ENCODE results near the gene ABHD14A. TPM values are rescaled to one million over a fixed set of nuclear protein-coding genes. Genes with fewer than 3 reads are reported as not detected.
A peak's percentile ranks its signal among the peaks of the same experiment; 100 is the strongest.
"Not testable (repeated sequence)": the region's sequence is repeated elsewhere in the genome, so short reads cannot be mapped to it uniquely, and the experiment has no call there.

ABHD14A gene
- total RNA-seq (2021) = 3.7 and 5.6 TPM in 2 replicates
- Bru-seq, nascent RNA = percentile 24 among the genes with signal in this experiment
- BruChase-seq, experiment 1, labeled RNA remaining after a 2-hour chase = percentile 36 among the genes with signal in this experiment
- percentile 57 among the genes with signal in this experiment for BruChase-seq, experiment 2, labeled RNA remaining after a 6-hour chase
- long read RNA-seq, transcript ABHD14A-201 (5 exons, 1,062 nt) = major isoform, 9 of 12 reads
- long read RNA-seq, partial matches to known transcripts = 1 of 12 reads
- long read RNA-seq, other reads (novel, unspliced or antisense) = 2 of 12 reads

- no peaks in the 10 kb centered on the region for H3K27me3 ChIP-seq (replicated peaks; ENCODE audit: insufficient read depth, low read depth, low read length, poor library complexity)
- intact Hi-C loops (cut with micrococcal nuclease; ENCODE audit: unreplicated experiment) = loop anchor here (2.0 kb wide), 1 partner anchor 32 kb away; the partner anchor contains the start of gene PARP3
- no peaks in the 10 kb centered on the region for H3K9me3 ChIP-seq (ENCODE audit: low read depth, low read length, poor library complexity, severe bottlenecking)
- no TSS peak for BruUV-seq (replicated peaks)
- DNase-seq (ENCODE audit: low spot score) = peak; percentile 55
- H3K4me1 ChIP-seq (ENCODE audit: insufficient read depth, low read length, poor library complexity, severe bottlenecking) = peaks cover 8% of the 10 kb centered on the region
- H3K36me3 ChIP-seq (ENCODE audit: insufficient read depth, low read length, poor library complexity, severe bottlenecking) = no peaks in the 10 kb centered on the region
- ChIA-PET CTCF (no interaction called here), POLR2A (ENCODE audit: low non-redundant PET) (no interaction called here)
- H3K4me3 ChIP-seq (ENCODE audit: low read depth, low read length, poor library complexity, severe bottlenecking) = peak within 1 kb of the TSS; percentile 63
- no peak within 1 kb of the TSS for H3K27ac ChIP-seq (ENCODE audit: low read depth, low read length, poor library complexity, severe bottlenecking)
- TF ChIP-seq, protein P1, sequence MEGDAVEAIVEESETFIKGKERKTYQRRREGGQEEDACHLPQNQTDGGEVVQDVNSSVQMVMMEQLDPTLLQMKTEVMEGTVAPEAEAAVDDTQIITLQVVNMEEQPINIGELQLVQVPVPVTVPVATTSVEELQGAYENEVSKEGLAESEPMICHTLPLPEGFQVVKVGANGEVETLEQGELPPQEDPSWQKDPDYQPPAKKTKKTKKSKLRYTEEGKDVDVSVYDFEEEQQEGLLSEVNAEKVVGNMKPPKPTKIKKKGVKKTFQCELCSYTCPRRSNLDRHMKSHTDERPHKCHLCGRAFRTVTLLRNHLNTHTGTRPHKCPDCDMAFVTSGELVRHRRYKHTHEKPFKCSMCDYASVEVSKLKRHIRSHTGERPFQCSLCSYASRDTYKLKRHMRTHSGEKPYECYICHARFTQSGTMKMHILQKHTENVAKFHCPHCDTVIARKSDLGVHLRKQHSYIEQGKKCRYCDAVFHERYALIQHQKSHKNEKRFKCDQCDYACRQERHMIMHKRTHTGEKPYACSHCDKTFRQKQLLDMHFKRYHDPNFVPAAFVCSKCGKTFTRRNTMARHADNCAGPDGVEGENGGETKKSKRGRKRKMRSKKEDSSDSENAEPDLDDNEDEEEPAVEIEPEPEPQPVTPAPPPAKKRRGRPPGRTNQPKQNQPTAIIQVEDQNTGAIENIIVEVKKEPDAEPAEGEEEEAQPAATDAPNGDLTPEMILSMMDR (conservative IDR thresholded peaks at IDR 0.05; ENCODE audit: low read depth, low read length) = no peak
- TF ChIP-seq EZH2 (IDR thresholded peaks at IDR 0.05; ENCODE audit: borderline replicate concordance, low read depth, low read length, poor library complexity, severe bottlenecking) = no peak
Measured at GRCh38 chr3:51974963-51975851, at the start of gene ABHD14A. TSS of gene ABHD14A (plus strand) at chr3:51975064. CDS start at chr3:51975136, 72 bp downstream.

DNA sequence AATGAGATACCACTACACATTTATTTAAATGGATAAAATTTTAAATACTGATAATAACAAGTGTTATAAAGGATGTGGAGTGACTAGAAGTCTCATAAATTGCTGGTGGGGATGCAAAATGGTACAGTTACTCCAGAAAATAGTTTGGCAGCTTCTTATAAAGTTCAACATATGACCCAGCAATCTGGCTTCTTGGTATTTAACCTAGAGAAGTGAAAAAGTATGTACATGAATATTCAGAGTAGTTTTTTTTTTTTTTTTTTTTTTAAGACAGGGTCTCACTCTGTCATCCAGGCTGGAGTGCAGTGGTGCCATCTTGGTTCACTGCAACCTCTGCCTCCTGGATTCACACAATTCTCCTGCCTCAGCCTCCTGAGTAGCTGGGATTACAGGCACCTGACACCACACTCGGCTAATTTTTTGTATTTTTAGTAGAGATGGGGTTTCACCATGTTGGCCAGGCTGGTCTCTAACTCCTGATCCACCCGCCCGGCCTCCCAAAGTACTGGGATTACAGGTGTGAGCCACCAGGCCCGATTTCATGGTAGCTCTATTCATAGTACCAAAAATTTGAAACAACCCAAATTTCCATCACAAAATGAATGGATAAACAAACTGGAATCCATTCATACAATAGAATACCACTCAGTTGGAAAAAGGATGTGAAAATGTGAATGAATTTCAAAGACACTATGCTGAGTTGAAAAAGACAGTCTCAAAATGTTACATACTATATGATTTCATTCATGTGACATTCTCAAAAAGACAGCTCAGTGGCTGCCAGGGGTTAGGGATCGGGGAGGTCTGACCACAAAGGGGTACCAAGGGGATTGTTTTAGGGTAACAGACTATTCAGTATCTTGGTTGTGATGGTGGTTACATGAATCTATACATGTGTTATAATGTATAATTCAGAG, 47.5 kb upstream of the ABHD14A start:
- Histone ChIP-seq H3K27ac (ENCODE audit: low read depth, low read length, poor library complexity, severe bottlenecking) (no peak overlapping the region), H3K9me3 (ENCODE audit: low read depth, low read length, poor library complexity, severe bottlenecking) (no peaks in the 10 kb centered on the region), H3K4me3 (ENCODE audit: low read depth, low read length, poor library complexity, severe bottlenecking) (no peak overlapping the region), H3K27me3 (replicated peaks; ENCODE audit: insufficient read depth, low read depth, low read length, poor library complexity) (no peaks in the 10 kb centered on the region), H3K36me3 (ENCODE audit: insufficient read depth, low read length, poor library complexity, severe bottlenecking) (no peaks in the 10 kb centered on the region), H3K4me1 (ENCODE audit: insufficient read depth, low read length, poor library complexity, severe bottlenecking) (no peaks in the 10 kb centered on the region)
- intact Hi-C loops (cut with micrococcal nuclease; ENCODE audit: unreplicated experiment) = no loop called here
- TF ChIP-seq, protein P1 (conservative IDR thresholded peaks at IDR 0.05; ENCODE audit: low read depth, low read length) = no peak
- ChIA-PET CTCF (no interaction called here), POLR2A (ENCODE audit: low non-redundant PET) (no interaction called here)
- BruUV-seq (replicated peaks) = no TSS peak
- DNase-seq (ENCODE audit: low spot score) = no peak

DNA sequence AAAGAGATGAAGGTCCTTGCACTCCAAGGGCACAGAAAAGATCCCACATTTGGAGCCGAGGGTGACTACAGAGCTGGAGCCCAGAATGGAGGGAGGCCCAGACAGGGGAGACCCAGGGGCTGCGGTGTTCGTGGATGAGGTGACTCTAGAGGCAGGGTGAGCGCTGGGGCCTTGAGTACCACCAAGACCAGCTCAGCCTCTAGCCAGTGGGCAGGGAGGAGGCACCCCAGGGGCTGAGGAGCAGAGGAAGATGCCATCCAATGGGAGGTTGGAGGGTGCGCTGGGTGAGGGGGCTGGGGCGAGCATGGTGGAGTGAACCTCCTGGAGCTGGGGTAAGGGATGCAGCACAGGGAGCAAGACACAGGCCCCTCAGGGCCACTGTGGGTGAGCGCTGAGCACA, 46.4 kb upstream of the ABHD14A start:
- Histone ChIP-seq H3K9me3 (ENCODE audit: low read depth, low read length, poor library complexity, severe bottlenecking) (no peaks in the 10 kb centered on the region), H3K4me3 (ENCODE audit: low read depth, low read length, poor library complexity, severe bottlenecking) (no peak overlapping the region), H3K4me1 (ENCODE audit: insufficient read depth, low read length, poor library complexity, severe bottlenecking) (no peaks in the 10 kb centered on the region), H3K36me3 (ENCODE audit: insufficient read depth, low read length, poor library complexity, severe bottlenecking) (no peaks in the 10 kb centered on the region), H3K27me3 (replicated peaks; ENCODE audit: insufficient read depth, low read depth, low read length, poor library complexity) (no peaks in the 10 kb centered on the region), H3K27ac (ENCODE audit: low read depth, low read length, poor library complexity, severe bottlenecking) (no peak overlapping the region)
- no peak for TF ChIP-seq EZH2 (IDR thresholded peaks at IDR 0.05; ENCODE audit: borderline replicate concordance, low read depth, low read length, poor library complexity, severe bottlenecking)
- TF ChIP-seq, protein P1 (conservative IDR thresholded peaks at IDR 0.05; ENCODE audit: low read depth, low read length) = no peak
- ChIA-PET CTCF (no interaction called here), POLR2A (ENCODE audit: low non-redundant PET) (no interaction called here)
- DNase-seq (ENCODE audit: low spot score) = no peak
- intact Hi-C loops (cut with micrococcal nuclease; ENCODE audit: unreplicated experiment) = no loop called here
- no TSS peak for BruUV-seq (replicated peaks)

DNA sequence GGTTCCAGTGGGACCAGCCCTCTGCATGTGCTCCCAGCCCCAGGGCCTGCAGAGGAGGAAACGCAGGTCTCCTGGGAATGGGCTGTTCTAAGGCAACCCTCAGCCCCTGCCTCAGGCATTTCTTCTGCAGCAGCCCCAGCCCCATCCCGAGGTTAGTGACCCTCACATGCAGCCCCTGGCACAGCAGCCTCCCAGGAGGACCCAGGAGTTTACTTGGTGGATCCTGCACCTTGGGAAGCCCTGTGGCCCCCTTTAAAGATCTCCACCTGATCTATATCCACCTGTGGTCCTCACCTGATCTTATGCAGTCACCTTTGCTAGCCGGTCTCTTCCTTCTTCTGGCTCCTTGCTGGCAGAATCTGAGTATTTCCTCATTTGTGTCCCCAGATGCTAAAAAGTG, 45.9 kb upstream of the ABHD14A start:
- H3K4me1 ChIP-seq (ENCODE audit: insufficient read depth, low read length, poor library complexity, severe bottlenecking); H3K27ac ChIP-seq (ENCODE audit: low read depth, low read length, poor library complexity, severe bottlenecking); intact Hi-C loops (cut with micrococcal nuclease; ENCODE audit: unreplicated experiment); H3K9me3 ChIP-seq (ENCODE audit: low read depth, low read length, poor library complexity, severe bottlenecking); BruUV-seq (replicated peaks); H3K4me3 ChIP-seq (ENCODE audit: low read depth, low read length, poor library complexity, severe bottlenecking); DNase-seq (ENCODE audit: low spot score); H3K36me3 ChIP-seq (ENCODE audit: insufficient read depth, low read length, poor library complexity, severe bottlenecking); CTCF ChIA-PET; H3K27me3 ChIP-seq (replicated peaks; ENCODE audit: insufficient read depth, low read depth, low read length, poor library complexity); POLR2A ChIA-PET (ENCODE audit: low non-redundant PET): not testable (repeated sequence)
